HUES64 (cell line): ENCODE data around the gene PSMD12. TPM values are rescaled to one million over a fixed set of nuclear protein-coding genes. Genes with fewer than 3 reads are reported as not detected.
"Not testable (repeated sequence)": the region's sequence is repeated elsewhere in the genome, so short reads cannot be mapped to it uniquely, and the experiment has no call there.

Experiments used
- H3K27ac ChIP-seq: 2 replicates; pipeline ENCODE4 v1.7.0; 2013; ENCODE audit warnings: low read depth, low read length, inconsistent platforms
- H3K27me3 ChIP-seq: 2 replicates; pipeline ENCODE4 v1.6.1; 2013; ENCODE audit warnings: mild to moderate bottlenecking, low read length; ENCODE audit not compliant: insufficient read depth
- H3K36me3 ChIP-seq: 2 replicates; pipeline ENCODE4 v1.6.1; 2013; ENCODE audit warnings: mild to moderate bottlenecking, low read length; ENCODE audit not compliant: insufficient read depth
- H3K4me1 ChIP-seq: 2 replicates; pipeline ENCODE4 v1.6.1; 2013; ENCODE audit warnings: mild to moderate bottlenecking, low read length, moderate library complexity; ENCODE audit not compliant: insufficient read depth
- H3K4me3 ChIP-seq: 2 replicates; pipeline ENCODE4 v1.5.1; 2013; ENCODE audit warnings: mild to moderate bottlenecking, low read length, moderate library complexity
- H3K9ac ChIP-seq: 2 replicates; pipeline ENCODE4 v1.6.1; 2013; ENCODE audit warnings: mild to moderate bottlenecking, low read depth, low read length
- H3K9me3 ChIP-seq: 2 replicates; pipeline ENCODE4 v1.6.1; 2013; ENCODE audit warnings: low read depth, low read length; ENCODE audit not compliant: insufficient read depth
- WGBS: fragments of 150-250, 120-280 bp; methylation state at CpG from one replicate; pipeline ENCODE4 v1.1.7; 2013; ENCODE audit warnings: missing lambda C conversion rate; 5-methylcytosine and 5-hydroxymethylcytosine counted together
- polyA plus RNA-seq, 2 experiments: library from polyadenylated mRNA; stranded (reverse); fragments of 50-300 nt; gene quantifications; one replicate each; pipeline ENCODE4 v1.2.3, GENCODE V29; 2013

The PSMD12 gene
- polyA plus RNA-seq (2013, experiment 1 of 2) = 71.3 TPM
- polyA plus RNA-seq (2013, experiment 2 of 2) = 62.6 TPM

DNA sequence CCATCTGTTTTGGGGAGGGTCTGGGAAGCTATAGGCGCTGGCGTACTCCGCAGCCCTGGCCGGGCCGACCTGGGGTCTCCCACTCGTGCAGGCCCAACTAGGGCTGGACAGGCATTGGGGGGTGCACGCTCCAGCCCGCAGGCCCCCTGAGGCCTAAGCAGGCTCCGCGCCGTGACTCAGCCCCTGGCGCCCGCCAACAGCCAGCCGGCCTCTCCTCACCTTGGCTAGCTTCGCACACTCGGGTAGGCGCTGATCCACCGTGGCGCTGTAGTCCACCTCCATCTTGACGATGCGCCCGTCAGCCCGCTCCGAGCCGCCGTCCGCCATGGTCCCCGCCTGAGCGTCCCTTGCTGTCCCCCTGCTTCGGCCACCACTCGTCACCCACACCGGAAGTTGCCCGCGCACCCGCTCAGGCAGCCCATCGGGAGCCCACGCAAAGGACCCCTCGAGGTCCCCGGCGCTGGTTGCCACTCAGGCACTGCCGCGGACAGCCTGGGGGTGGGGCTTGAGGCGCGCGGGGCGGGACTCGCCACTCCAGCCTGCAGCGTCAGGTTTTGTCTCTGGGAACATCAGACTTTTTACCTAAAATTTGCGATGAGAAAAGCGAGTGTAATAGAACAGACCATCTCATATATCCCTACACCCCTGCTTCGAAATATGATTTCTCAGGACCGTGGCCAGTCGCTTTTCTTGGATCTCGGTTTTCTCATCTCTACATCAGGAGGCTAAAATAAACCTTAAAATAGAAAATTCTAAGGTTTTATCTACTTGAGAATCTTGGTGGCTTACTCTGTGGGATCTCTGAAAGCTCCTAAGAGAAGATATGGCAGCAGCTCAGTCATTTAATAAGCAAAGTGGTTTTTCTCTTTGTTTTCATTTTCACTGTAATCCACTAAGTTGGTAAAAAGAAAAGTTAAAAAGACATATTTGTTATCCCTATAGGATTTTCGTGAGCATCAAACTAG lies at the start of gene PSMD12:
PSMD12 (minus strand) TSS at position 385 of the 965 bp plus-strand sequence; CDS start at position 327, 58 bp downstream.
- peaks cover 23% of the 10 kb centered on the region for H3K36me3 ChIP-seq
- H3K27ac ChIP-seq = peak within 1 kb of the TSS; percentile 81
- peaks cover 8% of the 10 kb centered on the region; the same call in 1 of the 2 replicates for H3K4me1 ChIP-seq
- peak within 1 kb of the TSS; percentile 80 for H3K4me3 ChIP-seq
- H3K9ac ChIP-seq = peak within 1 kb of the TSS; percentile 95
- no peaks in the 10 kb centered on the region for H3K9me3 ChIP-seq
- 3% methylated on average over 55 of the region's 55 CpGs for WGBS
- no peaks in the 10 kb centered on the region for H3K27me3 ChIP-seq

GRCh38 chr17:67415291-67415690 lies 48.9 kb upstream of the PSMD12 start:
- peaks cover 5% of the 10 kb centered on the region; the same call in 1 of the 2 replicates for H3K9me3 ChIP-seq
- no peaks in the 10 kb centered on the region for H3K27me3 ChIP-seq
- no peak overlapping the region for H3K4me3 ChIP-seq
- H3K27ac ChIP-seq = no peak overlapping the region
- H3K36me3 ChIP-seq = no peaks in the 10 kb centered on the region
- no peaks in the 10 kb centered on the region for H3K4me1 ChIP-seq
- H3K9ac ChIP-seq = no peak overlapping the region
- 94% methylated on average over 6 of the region's 7 CpGs for WGBS

DNA sequence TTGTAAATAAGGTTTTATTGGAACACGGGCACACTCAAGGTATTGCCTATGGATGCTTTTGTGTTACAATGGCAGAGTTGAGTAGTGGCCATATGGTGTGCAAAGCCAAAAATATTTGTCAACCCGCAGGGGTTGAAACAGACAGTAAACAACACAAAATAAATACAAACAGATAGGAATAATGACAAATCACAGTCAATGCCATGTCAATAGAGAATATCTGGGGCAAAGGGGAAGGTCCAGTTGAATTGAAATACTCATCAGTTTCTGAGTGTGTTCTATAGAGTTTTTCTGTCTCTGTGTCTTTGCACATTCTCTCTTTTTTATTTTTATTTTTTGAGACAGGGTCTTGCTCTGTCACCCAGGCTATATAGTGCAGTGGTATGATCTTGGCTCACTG lies 48.2 kb upstream of the PSMD12 start:
- peaks cover 5% of the 10 kb centered on the region; the same call in 1 of the 2 replicates for H3K9me3 ChIP-seq
- WGBS = 100% methylated on average over 1 of the region's 2 CpGs
- H3K4me1 ChIP-seq = no peaks in the 10 kb centered on the region
- no peak overlapping the region for H3K27ac ChIP-seq
- H3K4me3 ChIP-seq = no peak overlapping the region
- H3K9ac ChIP-seq = no peak overlapping the region
- H3K36me3 ChIP-seq = no peaks in the 10 kb centered on the region
- H3K27me3 ChIP-seq = no peaks in the 10 kb centered on the region

DNA sequence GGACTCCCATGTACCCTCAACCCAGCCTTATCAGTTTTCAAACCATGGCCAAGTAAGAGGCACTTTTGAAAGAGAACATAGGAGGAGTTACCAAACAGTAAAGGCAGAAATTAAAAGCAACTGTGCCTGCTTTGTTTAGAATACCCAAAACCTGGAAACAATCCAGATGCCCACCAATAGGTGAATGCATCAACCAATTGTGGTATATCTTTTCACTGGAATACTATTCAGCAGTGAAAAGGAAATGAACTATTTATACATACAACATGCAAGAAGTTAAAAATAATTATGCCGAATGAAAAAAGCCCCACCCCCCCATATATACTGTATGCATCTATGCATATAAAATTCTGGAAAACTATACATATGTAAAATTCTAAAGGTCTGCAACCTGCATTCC lies 47.8 kb upstream of the PSMD12 start:
- no peaks in the 10 kb centered on the region for H3K27me3 ChIP-seq
- H3K4me1 ChIP-seq = no peaks in the 10 kb centered on the region
- no peak overlapping the region for H3K27ac ChIP-seq
- no peaks in the 10 kb centered on the region for H3K36me3 ChIP-seq
- peaks cover 5% of the 10 kb centered on the region; the same call in 1 of the 2 replicates for H3K9me3 ChIP-seq
- WGBS = no CpG with 5 or more reads among the region's 1 CpG
- H3K9ac ChIP-seq = no peak overlapping the region
- no peak overlapping the region for H3K4me3 ChIP-seq

GRCh38 chr17:67413388-67413787 lies 47.0 kb upstream of the PSMD12 start:
- H3K9ac ChIP-seq = no peak overlapping the region
- H3K4me3 ChIP-seq = no peak overlapping the region
- no peaks in the 10 kb centered on the region for H3K36me3 ChIP-seq
- 92% methylated on average over 5 of the region's 5 CpGs for WGBS
- H3K27me3 ChIP-seq = no peaks in the 10 kb centered on the region
- no peak overlapping the region for H3K27ac ChIP-seq
- H3K4me1 ChIP-seq = no peaks in the 10 kb centered on the region
- H3K9me3 ChIP-seq = peaks cover 5% of the 10 kb centered on the region; the same call in 1 of the 2 replicates

- Histone ChIP-seq H3K4me1 (no peaks in the 10 kb centered on the region), H3K4me3 (no peak overlapping the region), H3K36me3 (no peaks in the 10 kb centered on the region), H3K9ac (no peak overlapping the region), H3K9me3 (peaks cover 5% of the 10 kb centered on the region; the same call in 1 of the 2 replicates), H3K27me3 (no peaks in the 10 kb centered on the region), H3K27ac (no peak overlapping the region)
- 89% methylated on average over 1 of the region's 2 CpGs for WGBS
These were observed 46.6 kb upstream of the PSMD12 start for GRCh38 chr17:67412941-67413340.

DNA sequence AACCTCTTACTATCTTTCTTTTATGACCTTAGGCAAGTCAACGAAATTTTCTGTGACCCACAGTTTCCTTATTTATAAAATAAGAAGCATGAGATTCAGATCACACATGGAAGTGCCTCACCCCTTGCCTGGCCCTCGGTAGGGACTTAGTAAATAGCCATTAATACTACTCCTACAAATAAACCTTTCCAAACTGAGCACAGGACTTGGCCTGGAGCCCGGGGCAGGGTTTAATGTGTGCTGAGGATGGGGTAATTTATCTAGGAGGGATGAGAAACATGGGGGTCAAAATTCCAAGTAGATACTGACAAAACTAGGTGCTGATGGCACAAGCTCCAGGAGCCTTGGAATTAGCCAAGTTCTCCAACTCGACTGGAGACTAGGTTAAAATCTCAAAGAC lies 45.7 kb upstream of the PSMD12 start:
- peaks cover 5% of the 10 kb centered on the region; the same call in 1 of the 2 replicates for H3K9me3 ChIP-seq
- no peaks in the 10 kb centered on the region for H3K4me1 ChIP-seq
- no peaks in the 10 kb centered on the region for H3K27me3 ChIP-seq
- H3K9ac ChIP-seq = no peak overlapping the region
- over 99% methylated on average over 4 of the region's 4 CpGs for WGBS
- no peak overlapping the region for H3K4me3 ChIP-seq
- H3K27ac ChIP-seq = no peak overlapping the region
- no peaks in the 10 kb centered on the region for H3K36me3 ChIP-seq

DNA sequence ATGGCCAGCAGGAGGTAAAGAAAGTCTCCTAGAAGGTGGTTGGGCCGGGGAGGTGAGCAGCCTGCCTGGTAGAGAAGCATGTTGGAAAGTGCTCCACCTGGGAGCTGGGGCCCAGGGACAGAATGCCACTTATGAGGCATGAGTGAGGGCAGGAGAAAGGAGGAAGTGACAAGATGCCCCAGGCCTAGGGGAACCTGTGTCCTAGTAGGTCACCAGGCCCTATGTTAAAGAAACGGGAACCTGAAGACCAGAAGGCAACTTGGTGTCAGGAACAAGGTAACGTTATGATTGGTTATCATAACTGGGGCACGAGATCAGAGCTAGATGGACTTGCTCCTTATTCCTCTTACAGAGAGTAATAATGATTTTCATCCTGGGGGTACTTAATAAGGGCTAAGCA lies 45.0 kb upstream of the PSMD12 start:
- Histone ChIP-seq H3K27me3 (no peaks in the 10 kb centered on the region), H3K9me3 (peaks cover 5% of the 10 kb centered on the region; the same call in 1 of the 2 replicates), H3K9ac (no peak overlapping the region), H3K27ac (no peak overlapping the region), H3K4me3 (no peak overlapping the region), H3K36me3 (no peaks in the 10 kb centered on the region), H3K4me1 (no peaks in the 10 kb centered on the region)
- 96% methylated on average over 4 of the region's 4 CpGs for WGBS

- not testable (repeated sequence) for H3K4me3 ChIP-seq, H3K36me3 ChIP-seq, H3K9ac ChIP-seq, H3K27ac ChIP-seq, H3K9me3 ChIP-seq, H3K4me1 ChIP-seq, H3K27me3 ChIP-seq
- 75% methylated on average over 3 of the region's 3 CpGs for WGBS
These were observed 42.1 kb upstream of the PSMD12 start for GRCh38 chr17:67408455-67408830.

DNA sequence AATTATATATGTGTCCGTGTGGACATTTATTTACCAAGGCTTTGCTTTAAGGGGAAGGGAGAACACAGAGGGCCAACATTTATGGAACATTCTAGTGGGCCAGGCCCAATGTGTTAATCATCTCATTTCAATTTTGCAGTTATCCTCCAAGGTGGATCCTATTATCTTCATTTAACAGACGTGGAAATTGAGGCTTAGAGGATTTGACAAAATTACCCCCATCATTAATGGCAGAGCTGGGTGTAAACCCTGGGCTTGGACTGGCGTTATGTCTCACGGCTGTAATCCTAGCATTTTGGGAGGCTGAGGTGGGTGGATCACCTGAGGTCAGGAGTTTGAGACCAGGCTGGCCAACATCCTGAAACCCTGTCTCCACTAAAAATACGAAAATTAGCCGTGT lies 37.1 kb upstream of the PSMD12 start:
- WGBS = over 99% methylated on average over 6 of the region's 6 CpGs
- no peak overlapping the region for H3K4me3 ChIP-seq
- no peaks in the 10 kb centered on the region for H3K9me3 ChIP-seq
- H3K36me3 ChIP-seq = no peaks in the 10 kb centered on the region
- H3K9ac ChIP-seq = no peak overlapping the region
- H3K27me3 ChIP-seq = no peaks in the 10 kb centered on the region
- no peak overlapping the region for H3K27ac ChIP-seq
- peaks cover 25% of the 10 kb centered on the region; the same call in 1 of the 2 replicates for H3K4me1 ChIP-seq

DNA sequence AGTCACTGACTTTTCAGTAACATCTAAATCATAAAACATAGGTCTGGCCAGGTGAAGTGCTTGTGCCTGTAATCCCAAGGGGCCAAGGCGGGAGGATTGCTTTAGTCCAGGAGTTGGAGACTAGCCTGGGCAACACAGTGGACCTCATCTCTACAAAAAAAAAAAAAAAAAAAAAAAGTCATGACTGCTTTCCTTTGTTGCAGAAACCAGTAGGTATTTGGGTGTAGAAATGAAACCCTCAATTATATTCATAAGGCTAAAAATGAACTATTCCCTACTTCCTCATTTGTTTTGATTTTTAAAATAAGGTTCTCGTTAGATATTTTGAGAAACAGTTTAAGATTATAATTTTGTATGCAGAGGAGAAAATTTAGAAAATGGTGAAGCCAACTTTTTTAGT lies 36.7 kb upstream of the PSMD12 start:
- Histone ChIP-seq H3K9ac (no peak overlapping the region), H3K27ac (no peak overlapping the region), H3K4me1 (peaks cover 25% of the 10 kb centered on the region; the same call in 1 of the 2 replicates), H3K36me3 (no peaks in the 10 kb centered on the region), H3K27me3 (no peaks in the 10 kb centered on the region), H3K4me3 (no peak overlapping the region), H3K9me3 (no peaks in the 10 kb centered on the region)
- 85% methylated on average over 1 of the region's 2 CpGs for WGBS
